Ascending aorta (tissue), 2 donors: ENCODE measurements around the gene FGF5. TPM values are rescaled to one million over a fixed set of nuclear protein-coding genes. Genes with fewer than 3 reads are reported as not detected.

Experiments
- DNase-seq, 2 donors: peaks; one replicate each; pipeline ENCODE4 v3.0.0-alpha.2; 2019; ENCODE audit warnings: low spot score in 2 of 2
- H3K27ac ChIP-seq, 2 donors: fragments of 200-600 bp; sonication (generic); one replicate each; pipeline ENCODE4 v1.5.1; 2016 to 2017; ENCODE audit warnings: mild to moderate bottlenecking in 1 of 2
- H3K27me3 ChIP-seq: fragments of 200-600 bp; sonication (generic); one replicate; pipeline ENCODE4 v1.5.1; 2017
- H3K36me3 ChIP-seq, 2 donors: fragments of 200-600 bp; sonication (generic); one replicate each; pipeline ENCODE4 v1.5.1; 2016
- H3K4me1 ChIP-seq, 2 donors: fragments of 200-600 bp; sonication (generic); one replicate each; pipeline ENCODE4 v1.5.1; 2016 to 2017; ENCODE audit warnings: mild to moderate bottlenecking in 1 of 2
- H3K4me3 ChIP-seq, 2 donors: fragments of 200-600 bp; sonication (generic); one replicate each; pipeline ENCODE4 v1.5.1; 2016 to 2017; ENCODE audit warnings: mild to moderate bottlenecking in 1 of 2
- H3K9me3 ChIP-seq, 2 donors: fragments of 200-600 bp; sonication (generic); one replicate each; pipeline ENCODE4 v1.5.1; 2016
- CTCF ChIP-seq, 3 experiments: fragments of 200-600 bp in 2 of 3; fragments of 450-650 bp in 1 of 3; sonication (generic) in 2 of 3; IDR thresholded peaks; one replicate each; pipeline ENCODE4 v1.5.1; 2016 to 2019; ENCODE audit warnings: antibody characterized with exemption in 3 of 3, mild to moderate bottlenecking in 1 of 3, moderate library complexity in 1 of 3
- intact Hi-C: fragments of 100-400 bp; cut with DNase I; formaldehyde crosslinking; loops from one replicate; pipeline ENCODE4 v1.15.1; 2023
- total RNA-seq: library from RNA; depleted of rRNA; stranded (reverse); fragments of >200 nt; gene quantifications from one replicate; pipeline ENCODE4 v1.1.0, GENCODE V29; 2016

Gene FGF5
- total RNA-seq, 1 donor from 2014 or later = not detected

- Histone ChIP-seq H3K9me3 (no peaks in the 10 kb centered on the region), H3K4me1 (no peaks in the 10 kb centered on the region), H3K36me3 (no peaks in the 10 kb centered on the region), H3K27me3 (no peaks in the 10 kb centered on the region), H3K27ac (no peak overlapping the region), H3K4me3 (no peak overlapping the region)
- no peak for DNase-seq
- intact Hi-C loops = no loop called here
- TF ChIP-seq CTCF (IDR thresholded peaks at IDR 0.05) = no peak
Observed at GRCh38 chr4:80295336-80295735, 28.9 kb downstream of the FGF5 start.

- intact Hi-C loops = no loop called here
- H3K9me3 ChIP-seq = no peaks in the 10 kb centered on the region
- no peak overlapping the region for H3K4me3 ChIP-seq
- no peak overlapping the region for H3K27ac ChIP-seq
- TF ChIP-seq CTCF (IDR thresholded peaks at IDR 0.05) = no peak
- no peaks in the 10 kb centered on the region for H3K36me3 ChIP-seq
- no peak for DNase-seq
- H3K4me1 ChIP-seq = no peaks in the 10 kb centered on the region
- no peaks in the 10 kb centered on the region for H3K27me3 ChIP-seq
Observed at GRCh38 chr4:80295826-80296225, 29.4 kb downstream of the FGF5 start.

- H3K4me1 ChIP-seq = no peaks in the 10 kb centered on the region
- no peaks in the 10 kb centered on the region for H3K27me3 ChIP-seq
- H3K27ac ChIP-seq = no peak overlapping the region
- no peak for DNase-seq
- TF ChIP-seq CTCF (IDR thresholded peaks at IDR 0.05) = no peak
- no peaks in the 10 kb centered on the region for H3K9me3 ChIP-seq
- H3K36me3 ChIP-seq = no peaks in the 10 kb centered on the region
- intact Hi-C loops = no loop called here
- H3K4me3 ChIP-seq = no peak overlapping the region
Observed at GRCh38 chr4:80301884-80302283, 35.4 kb downstream of the FGF5 start.

- DNase-seq = no peak
- Histone ChIP-seq H3K27me3 (no peaks in the 10 kb centered on the region), H3K27ac (no peak overlapping the region), H3K9me3 (no peaks in the 10 kb centered on the region), H3K36me3 (no peaks in the 10 kb centered on the region), H3K4me1 (no peaks in the 10 kb centered on the region), H3K4me3 (no peak overlapping the region)
- intact Hi-C loops = no loop called here
- TF ChIP-seq CTCF (IDR thresholded peaks at IDR 0.05) = no peak
Observed at GRCh38 chr4:80302616-80303223, 36.3 kb downstream of the FGF5 start.

GRCh38 chr4:80305466-80305865 is 39.0 kb downstream of the FGF5 start:
- Histone ChIP-seq H3K4me3 (no peak overlapping the region), H3K27me3 (no peaks in the 10 kb centered on the region), H3K4me1 (no peaks in the 10 kb centered on the region), H3K27ac (no peak overlapping the region), H3K36me3 (no peaks in the 10 kb centered on the region), H3K9me3 (no peaks in the 10 kb centered on the region)
- intact Hi-C loops = no loop called here
- no peak for TF ChIP-seq CTCF (IDR thresholded peaks at IDR 0.05)
- no peak for DNase-seq

- no peaks in the 10 kb centered on the region for H3K27me3 ChIP-seq
- no peak overlapping the region for H3K27ac ChIP-seq
- no peak for DNase-seq
- H3K4me3 ChIP-seq = no peak overlapping the region
- H3K4me1 ChIP-seq = no peaks in the 10 kb centered on the region
- intact Hi-C loops = no loop called here
- H3K9me3 ChIP-seq = no peaks in the 10 kb centered on the region
- no peak for TF ChIP-seq CTCF (IDR thresholded peaks at IDR 0.05)
- H3K36me3 ChIP-seq = no peaks in the 10 kb centered on the region
Observed at GRCh38 chr4:80306260-80306659, 39.8 kb downstream of the FGF5 start.
